Hippocampal formation (tissue), 2 donors: Measurements from ENCODE around the gene ETS1.

Experiments used
- DNase-seq, 2 donors: peaks; one replicate each; lab custom pipeline; 2025; lab: John Stamatoyannopoulos, UW

ETS1 gene

GRCh38 chr11:128540469-128540868 is 46.9 kb downstream of the ETS1 start:
- no peak for DNase-seq

GRCh38 chr11:128536506-128536905 is 50.9 kb downstream of the ETS1 start:
- DNase-seq = no peak

GRCh38 chr11:128535468-128536457 is 51.6 kb downstream of the ETS1 start:
- DNase-seq = no peak

GRCh38 chr11:128533472-128533871 is 53.9 kb downstream of the ETS1 start:
- no peak for DNase-seq

GRCh38 chr11:128532572-128533091 is 54.7 kb downstream of the ETS1 start:
- peak; percentile 57 to 81 for DNase-seq

GRCh38 chr11:128532016-128532571 is 55.3 kb downstream of the ETS1 start:
- peak; percentile 66 to 81 for DNase-seq

- DNase-seq = no peak
Measured at GRCh38 chr11:128531588-128531987, 55.8 kb downstream of the ETS1 start.

GRCh38 chr11:128530118-128531074 is 57.0 kb downstream of the ETS1 start:
- no peak for DNase-seq

- DNase-seq = no peak
Measured at GRCh38 chr11:128528294-128528693, 59.1 kb downstream of the ETS1 start.

GRCh38 chr11:128527046-128527445 is 60.3 kb downstream of the ETS1 start:
- DNase-seq = no peak

GRCh38 chr11:128525411-128526243 is 61.7 kb downstream of the ETS1 start:
- DNase-seq = peak in 1 of 2 donors; percentile 82

GRCh38 chr11:128524172-128524571 is 63.2 kb downstream of the ETS1 start:
- no peak for DNase-seq

GRCh38 chr11:128523641-128524040 is 63.7 kb downstream of the ETS1 start:
- no peak for DNase-seq

- DNase-seq = no peak
Measured at GRCh38 chr11:128522943-128523518, 64.3 kb downstream of the ETS1 start.

GRCh38 chr11:128522055-128522942 is 65.1 kb downstream of the ETS1 start:
- peak; percentile 87 to 91 for DNase-seq

- no peak for DNase-seq
Measured at GRCh38 chr11:128521682-128522054, 65.7 kb downstream of the ETS1 start.

- no peak for DNase-seq
Measured at GRCh38 chr11:128520888-128521681, 66.3 kb downstream of the ETS1 start.

GRCh38 chr11:128520206-128520887 is 67.0 kb downstream of the ETS1 start:
- no peak for DNase-seq
